Measurements from ENCODE around the gene AKAP6.

AKAP6 gene

DNA sequence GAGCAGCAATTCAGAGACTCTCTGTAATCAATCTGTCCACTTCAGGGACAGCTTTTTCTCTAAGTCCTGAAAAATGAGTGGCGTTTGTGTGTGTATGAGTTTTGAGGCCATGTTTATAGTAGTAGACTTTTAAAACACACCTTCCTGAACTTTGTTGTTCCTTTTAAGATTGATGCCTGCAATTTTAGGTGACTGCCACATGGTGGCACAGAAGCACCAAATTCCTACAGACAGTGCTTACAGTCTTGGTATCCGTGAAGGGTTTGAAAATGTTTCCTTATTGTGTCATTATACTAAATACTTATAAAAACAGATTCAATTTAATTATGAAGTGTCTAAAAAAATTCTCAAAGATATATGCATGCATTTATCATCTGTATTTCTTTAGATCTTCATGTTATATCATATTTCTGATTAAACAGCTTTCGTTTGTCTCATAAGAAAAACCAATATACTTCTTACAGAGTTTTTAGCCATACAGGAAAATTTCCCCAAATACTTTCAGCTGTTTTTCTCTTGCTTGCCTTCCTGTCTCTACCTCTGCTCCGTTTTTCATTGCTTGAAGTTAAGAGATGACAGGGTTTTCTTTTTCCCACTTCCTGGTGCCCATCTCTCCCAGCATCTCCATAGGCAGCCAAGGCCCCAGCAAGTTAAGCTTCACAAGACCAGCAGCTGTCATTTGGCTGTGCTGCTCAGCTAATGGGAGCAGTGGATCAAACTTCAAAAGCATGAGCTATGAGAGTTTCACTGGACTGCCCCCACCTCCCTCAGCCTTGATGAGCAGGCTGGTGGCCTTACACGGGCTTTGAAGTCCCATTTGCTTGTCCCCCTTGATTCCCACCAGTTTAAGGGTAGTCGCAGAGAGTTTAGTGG lies 259.6 kb downstream of the AKAP6 start:
- DNase-seq (ENCODE audit: low spot score) = peak; percentile 2

DNA sequence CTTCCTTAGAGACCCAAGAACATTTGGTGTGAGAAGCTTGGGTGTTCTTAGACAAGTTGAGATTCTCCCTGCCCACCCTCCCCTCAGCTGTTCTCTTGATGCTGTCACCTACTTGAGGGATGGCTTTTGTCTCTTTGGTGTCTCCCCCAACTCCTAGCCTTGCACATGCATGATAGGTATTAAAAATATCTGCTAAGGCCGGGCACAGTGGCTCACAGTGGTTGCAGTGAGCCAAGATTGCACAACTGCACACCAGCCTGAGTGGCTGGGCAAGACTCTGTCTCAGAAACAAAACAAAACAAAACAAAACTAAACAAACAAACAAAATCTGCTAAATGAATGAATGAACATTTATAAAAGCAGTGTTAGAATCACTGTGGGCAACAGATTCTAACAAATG lies 261.1 kb downstream of the AKAP6 start:
- DNase-seq (ENCODE audit: low spot score) = no peak

DNA sequence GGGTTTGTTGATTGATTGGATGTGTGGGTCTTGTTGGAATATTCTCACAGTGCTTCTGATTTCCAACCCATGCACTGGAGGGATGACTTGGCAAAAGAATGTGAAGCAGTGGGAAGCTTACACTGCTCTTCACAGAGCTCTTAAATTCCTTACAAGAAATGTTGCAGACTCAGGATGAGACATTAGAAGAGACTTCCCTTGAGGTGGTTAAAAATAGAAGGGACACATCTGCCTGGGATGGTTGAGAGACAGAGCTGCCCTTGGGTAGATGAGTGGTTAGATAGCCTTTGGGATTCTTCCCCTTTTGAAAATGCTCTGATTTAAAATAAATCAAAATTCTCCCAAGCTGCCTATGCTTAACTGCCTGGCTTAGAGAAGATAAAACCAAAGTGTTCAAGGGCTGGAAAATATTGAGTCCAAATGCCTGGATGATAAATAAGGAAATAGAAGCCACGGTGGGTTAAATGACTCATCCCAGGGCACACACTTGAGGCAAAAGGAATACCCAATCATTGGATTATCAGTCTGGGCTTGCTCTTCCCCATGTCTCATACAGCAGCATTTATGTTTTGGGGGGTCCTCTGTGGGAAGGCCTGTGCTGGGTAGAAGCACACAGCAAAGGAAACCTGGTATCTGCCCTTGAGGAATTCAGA lies 264.3 kb downstream of the AKAP6 start:
- no peak for DNase-seq (ENCODE audit: low spot score)

DNA sequence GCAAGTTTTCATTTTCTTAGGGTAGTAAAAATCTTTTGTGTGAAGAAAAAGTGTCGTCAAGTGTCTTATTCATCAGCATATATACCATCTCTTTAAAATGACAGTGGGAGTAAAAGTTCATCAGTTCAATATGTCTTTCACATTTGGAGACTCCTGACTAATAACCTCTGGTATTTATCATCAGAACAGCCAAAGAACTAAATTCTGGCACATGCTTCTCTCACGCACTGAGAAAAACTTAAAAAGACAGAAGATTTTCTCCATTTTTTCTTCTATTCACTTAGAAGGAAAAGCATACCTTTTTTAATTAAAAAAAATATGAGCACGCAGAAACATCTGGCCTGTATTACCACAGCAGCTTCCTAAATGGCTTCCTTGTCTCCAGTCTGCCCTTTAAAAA lies 265.7 kb downstream of the AKAP6 start:
- DNase-seq (ENCODE audit: low spot score) = no peak

DNA sequence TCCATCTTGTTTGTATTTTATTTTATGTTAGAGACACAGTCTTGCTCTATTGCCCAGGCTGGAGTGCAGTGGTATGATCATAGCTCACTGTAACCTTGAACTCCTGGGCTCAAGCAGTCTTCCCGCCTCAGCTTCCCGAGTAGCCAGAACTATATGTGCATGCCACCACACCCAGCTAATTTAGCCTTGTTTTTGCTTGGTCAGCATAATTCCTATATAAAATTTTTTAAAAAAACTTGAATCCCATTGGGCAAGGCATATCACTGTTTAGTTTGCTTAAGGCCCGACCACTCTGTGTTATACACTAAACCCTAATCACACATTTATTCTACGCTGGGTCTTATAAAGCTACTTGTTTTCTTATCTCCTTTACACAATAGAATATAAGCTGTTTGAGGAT lies 266.4 kb downstream of the AKAP6 start:
- no peak for DNase-seq (ENCODE audit: low spot score)

DNA sequence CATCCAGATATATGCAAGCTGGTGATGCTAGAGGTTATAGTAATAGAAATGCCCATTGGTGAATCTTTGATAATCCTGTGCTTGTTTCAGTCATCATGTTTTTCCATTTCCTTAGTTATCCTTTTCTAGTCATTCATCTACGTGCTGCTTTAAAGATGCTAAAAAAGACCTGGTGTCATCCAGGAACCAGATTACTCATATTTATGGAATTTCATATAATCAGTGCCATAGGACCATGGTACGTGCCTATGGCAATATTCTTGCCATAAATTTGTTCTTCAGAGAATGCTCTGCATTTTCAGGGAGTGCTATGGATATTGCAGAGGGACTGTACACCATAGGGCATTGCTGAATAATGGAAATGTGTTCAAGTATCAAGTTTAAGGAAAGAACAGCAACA lies 267.3 kb downstream of the AKAP6 start:
- no peak for DNase-seq (ENCODE audit: low spot score)

DNA sequence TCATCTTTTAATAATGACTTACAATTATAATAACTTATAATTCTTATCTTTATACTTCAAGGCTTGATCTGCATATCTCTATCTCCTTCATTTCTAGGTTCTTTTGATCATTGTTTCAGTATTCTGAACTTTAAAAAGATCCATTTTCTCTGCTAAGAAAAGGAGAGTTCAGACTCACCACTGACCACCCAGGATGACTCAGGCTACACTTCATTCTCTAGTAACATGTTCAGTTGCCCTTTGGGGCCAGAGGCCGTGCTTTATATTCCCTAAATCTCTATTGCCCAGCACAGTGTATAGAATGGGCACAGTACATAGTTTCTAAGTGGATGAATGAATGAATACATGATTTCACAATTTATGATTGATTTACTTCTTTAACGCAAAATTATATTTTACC lies 268.7 kb downstream of the AKAP6 start:
- no peak for DNase-seq (ENCODE audit: low spot score)

DNA sequence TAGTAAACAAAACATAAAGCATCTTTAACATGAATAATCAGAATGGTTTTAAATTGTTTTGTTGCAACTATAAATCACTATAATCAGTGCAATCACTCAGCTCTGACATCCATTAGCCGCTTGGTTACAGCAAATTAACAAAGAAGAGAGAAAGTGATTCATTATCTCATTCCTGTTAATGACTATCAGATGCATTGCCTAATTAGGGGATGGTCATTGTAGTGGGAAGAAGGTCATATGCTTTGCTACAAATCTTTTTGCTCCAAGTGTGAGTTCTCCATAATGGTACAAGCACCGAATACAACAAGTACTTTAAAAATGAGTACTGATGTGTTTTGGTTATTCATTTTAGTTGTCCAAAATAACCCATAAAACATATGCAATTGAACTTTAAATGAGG lies 272.0 kb downstream of the AKAP6 start:
- no peak for DNase-seq (ENCODE audit: low spot score)

DNA sequence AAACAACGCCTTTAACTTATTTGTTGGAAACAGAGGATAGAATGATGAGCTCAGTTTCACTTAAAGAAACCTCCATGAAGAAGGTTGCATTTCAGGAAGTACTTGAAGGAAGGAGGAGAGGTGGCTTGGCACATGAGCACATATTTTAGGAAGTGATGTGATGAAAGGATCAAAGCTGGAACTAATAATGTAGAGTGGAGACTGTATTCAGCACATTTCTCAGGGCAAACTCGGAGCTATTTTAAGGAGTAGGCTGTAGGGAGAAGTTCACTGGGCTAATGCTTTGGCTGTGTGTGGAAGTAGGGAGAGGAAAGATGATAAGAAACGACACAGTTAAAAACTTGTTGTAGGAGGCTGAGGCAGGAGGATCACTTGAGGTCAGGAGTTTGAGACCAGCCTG lies 272.8 kb downstream of the AKAP6 start:
- DNase-seq (ENCODE audit: low spot score) = no peak

DNA sequence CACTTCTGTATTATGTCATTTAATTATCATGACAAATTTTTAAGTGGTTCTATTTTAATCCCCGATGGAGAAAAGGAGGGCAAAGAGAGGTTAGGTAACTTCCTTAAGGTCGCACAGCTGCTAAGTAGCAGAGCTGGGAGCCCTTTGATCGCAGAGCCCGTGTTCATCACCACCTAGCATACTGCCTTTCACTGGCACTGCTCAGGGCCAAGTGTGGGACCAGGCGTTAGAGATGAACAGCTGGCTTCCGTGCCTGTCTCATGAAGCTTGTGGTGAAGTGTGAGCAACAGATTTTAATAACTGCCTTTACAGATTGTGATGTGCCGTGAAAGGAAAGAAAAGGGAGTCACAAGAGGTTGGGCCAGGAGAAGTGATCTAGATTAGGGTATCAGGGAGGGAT lies 273.6 kb downstream of the AKAP6 start:
- no peak for DNase-seq (ENCODE audit: low spot score)

DNA sequence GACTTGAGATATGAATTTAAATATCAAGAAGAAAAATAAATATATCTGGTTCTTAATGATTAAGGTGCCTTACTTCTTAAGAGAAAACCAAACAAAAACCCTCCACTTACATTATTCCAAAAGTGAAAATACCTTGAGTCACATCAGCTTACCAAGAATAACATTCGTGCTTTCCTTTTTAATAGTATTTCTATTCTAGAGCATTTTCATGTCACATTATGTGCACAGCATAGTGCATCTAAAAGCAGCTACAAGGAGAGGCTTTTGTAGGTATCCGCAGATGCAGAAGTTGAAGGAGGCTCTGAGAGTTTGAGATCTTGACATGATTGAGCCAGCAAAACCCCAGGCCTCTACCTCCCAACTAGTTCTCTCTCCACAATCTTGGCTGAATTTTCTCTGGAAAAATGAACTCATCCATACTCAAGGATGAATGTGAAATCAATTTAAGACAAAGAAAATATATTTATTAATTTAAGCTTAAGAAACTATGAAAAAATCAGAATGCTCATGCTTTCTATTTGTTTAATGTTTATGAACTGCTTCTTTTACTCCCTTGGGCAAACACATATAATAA lies 275.0 kb downstream of the AKAP6 start:
- no peak for DNase-seq (ENCODE audit: low spot score)

DNA sequence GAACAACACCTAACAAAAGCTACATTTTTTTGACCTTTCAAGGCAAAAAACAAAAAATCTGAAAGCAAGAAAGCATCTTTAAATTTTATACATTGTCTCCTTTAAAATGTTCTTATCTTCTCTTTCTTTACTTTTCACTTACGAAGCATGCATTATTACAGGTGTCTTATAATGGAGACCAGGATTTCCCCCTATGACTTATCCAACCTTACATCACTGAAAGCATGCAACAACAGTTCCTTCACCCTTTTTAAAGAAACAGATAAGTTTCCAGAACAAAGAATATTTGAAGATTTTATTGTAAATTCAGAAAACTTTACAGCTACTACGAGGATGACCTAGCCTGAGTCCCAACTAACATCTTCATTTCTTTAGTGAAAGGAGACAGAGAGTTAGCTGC lies 277.2 kb downstream of the AKAP6 start:
- no peak for DNase-seq (ENCODE audit: low spot score)

DNA sequence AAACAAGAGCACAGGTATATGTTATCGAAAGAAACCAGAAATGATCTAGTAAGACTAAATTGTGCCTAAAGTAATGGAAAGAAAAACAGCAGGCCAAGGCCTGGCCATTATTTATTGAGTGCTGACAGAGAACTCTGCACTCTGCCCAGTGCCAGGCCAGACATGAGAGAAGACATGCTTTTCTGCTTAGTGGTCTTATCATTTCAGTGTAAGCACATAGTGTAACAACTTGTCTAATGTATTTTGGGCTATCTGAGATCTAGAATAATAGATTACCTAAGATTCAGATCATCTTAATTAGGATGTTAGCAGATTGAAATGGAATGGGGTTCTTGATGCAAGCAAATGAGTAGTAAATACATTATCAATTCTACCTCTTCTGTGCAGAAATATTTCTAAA lies 278.3 kb downstream of the AKAP6 start:
- no peak for DNase-seq (ENCODE audit: low spot score)

DNA sequence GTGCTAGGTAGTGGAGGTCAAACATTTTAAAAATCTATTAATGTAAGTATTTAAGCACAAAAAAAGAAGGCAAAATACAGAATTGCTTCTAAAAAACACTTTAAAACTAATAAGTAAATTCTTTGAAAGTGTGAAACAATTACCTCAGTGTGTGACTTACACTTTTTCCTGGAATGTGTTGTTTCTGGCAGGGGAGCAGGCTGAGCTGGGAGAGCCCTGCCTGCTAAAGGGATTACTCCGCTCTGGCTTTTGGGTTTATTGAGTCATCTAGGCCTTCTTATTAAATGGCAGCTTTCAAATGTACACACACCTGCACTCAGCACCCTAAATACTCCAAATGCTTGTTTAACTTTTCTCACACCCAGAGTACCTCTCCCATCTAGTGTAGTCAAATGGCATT lies 279.8 kb downstream of the AKAP6 start:
- no peak for DNase-seq (ENCODE audit: low spot score)

DNA sequence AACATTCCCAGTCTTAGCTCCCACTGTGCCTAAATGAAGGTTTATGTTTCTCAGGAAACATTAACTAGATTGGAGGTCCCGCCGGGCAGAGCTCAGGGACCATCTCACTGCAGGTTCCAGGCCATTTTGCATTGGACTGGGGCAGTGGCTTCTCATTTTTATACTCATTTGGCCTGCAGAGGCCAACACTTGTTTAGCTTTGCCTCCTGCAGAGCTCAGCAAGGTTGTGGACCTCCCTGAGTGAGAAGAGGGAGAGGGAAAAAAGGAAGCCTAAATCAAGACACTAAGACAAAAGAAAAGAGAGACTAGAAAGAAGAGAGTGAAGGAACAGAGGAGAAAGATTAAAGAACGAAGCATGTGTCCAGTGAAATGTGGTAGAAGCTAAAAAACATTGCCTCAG lies 280.3 kb downstream of the AKAP6 start:
- no peak for DNase-seq (ENCODE audit: low spot score)

DNA sequence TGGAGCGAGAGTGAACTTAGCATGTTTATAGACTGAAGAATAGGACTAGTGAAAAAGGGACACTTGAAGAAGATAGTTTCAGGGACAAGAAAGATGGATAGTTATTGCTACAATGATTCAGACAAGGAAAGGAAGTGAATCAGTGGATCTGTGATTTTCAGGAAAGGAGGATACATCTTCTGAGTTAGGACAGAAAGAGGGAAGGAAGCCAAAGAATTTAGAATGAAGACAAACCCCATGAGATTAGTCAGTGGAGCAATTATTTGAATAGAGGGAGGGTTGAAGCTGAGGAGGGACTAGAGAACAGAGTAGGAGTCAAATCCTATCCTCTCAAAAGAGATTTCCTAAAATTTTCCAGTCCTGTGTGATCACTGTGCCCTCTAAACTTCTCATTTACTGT lies 282.7 kb downstream of the AKAP6 start:
- no peak for DNase-seq (ENCODE audit: low spot score)

DNA sequence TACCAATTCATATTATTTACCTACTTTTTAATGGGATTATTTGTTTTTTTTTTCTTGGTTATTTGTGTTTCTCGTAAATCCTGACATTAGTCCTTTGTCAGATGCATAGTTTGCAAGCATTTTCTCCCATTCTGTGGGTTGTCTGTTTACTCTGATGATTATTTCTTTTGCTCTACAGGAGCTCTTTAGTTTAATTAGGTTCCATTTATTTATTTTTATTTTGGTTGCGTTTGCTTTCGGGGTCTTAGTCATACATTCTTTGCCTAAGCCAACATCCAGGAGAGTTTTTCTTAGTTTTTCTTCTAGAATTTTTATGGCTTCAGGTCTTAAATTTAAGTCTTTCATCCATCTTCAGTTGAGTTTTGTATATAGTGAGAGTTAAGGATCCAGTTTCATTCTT lies 289.9 kb downstream of the AKAP6 start:
- no peak for DNase-seq (ENCODE audit: low spot score)

DNA sequence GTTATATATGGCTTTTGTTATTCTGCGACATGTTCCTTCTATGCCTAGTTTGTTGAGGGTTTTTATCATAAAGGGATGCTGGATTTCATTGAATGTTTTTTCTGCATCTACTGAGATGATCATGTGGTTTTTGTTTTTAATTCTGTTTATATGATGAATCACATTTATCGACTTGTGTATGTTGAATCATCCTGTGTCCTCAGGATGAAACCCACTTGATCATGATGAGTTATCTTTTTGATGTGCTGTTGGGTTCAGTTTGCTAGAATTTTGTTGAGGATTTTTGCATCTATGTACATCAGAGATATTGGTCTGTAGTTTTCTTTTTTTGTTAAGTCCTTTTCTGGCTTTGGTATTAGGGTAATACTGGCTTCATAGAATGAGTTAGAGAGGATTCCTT lies 291.2 kb downstream of the AKAP6 start:
- DNase-seq (ENCODE audit: low spot score) = no peak

DNA sequence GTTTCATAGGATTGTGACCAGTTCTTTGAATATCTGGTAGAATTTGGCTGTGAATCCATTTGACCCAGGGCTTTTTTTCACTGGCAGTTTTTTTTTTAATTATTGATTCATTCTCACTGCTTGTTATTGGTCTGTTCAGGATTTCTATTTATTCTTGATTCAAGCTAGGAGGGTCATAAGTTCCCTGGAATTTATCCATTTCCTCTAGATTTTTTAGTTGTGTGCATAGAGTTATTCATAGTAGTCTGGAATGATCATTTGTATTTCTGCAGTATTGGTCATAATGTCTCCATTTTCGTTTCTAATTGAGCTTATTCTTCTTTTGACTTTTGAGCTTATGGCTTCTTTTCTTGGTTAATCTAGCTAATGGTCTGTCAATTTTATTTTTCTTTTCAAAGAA lies 291.6 kb downstream of the AKAP6 start:
- DNase-seq (ENCODE audit: low spot score) = no peak

DNA sequence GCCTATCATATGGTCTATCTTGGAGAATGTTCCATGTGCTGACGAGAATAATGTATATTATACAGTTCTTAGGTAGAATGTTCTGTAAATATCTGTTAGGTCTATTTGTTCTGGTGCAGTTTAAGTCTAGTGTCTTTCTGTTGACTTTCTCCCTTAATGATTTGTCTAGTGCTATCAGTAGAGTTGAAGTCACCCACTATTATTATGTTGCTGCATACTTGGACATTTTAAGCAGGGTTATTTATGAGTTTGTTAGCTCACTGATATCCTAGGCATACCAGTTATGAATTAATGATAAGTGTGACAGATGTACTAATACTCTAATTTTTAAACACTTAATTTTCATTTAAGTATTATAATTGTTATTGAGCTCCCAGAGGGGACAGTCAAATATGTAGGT lies 292.5 kb downstream of the AKAP6 start:
- DNase-seq (ENCODE audit: low spot score) = no peak

DNA sequence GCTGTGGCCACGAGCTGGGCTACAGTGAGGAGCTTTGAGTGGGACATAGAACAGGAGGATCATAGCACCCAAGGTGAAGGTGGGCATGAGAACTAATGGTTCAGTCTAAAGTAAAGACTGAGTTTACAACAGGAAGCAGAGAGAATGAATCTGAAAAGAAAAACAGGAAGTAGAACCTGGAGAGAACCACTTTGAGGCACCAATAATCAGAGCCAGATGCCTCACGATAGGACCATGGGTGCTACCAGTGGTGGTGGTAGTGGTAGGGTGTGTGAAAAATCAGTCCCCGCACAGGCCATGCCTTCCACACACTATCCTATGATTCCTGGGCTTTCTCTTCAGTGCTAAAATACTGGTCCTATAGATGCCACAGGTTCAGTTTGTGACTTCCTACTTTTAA lies 293.6 kb downstream of the AKAP6 start:
- no peak for DNase-seq (ENCODE audit: low spot score)

DNA sequence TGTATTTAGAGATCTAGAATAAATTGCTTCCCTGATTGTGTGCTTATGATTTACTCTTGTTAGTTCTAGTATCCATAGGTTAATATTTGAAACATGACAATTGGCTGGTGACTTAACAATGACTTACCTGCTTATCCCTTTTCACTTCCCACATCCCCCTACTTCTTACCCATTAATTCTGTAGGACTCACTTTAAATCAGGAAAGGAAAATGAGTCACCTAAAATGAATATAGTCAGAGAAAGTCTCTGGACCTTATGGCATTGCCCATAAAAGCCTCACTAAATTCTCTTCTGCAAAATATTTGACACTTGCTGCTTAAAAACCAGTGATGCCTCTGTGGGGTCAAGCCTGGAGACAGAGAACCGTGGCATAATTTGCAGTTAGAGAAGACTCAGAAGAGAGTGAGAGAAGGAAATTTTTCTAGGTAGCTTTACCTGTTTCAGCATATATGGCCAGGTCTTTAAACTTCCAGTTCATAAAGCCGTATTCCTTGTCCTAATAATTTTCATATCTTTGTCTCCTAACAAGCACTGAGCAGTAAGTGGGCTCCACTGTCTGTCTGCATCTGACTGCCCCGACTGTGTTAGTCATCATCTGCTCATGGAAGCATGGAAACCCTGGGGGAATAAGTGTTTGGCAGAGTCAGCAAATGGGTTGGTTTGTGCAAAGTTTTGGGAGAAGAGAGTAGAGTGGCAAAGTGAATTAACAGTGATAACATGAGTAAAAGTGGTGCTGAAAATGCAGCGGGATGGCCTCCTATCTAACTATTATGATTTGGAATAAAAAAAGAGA lies 294.4 kb downstream of the AKAP6 start:
- DNase-seq (ENCODE audit: low spot score) = no peak

DNA sequence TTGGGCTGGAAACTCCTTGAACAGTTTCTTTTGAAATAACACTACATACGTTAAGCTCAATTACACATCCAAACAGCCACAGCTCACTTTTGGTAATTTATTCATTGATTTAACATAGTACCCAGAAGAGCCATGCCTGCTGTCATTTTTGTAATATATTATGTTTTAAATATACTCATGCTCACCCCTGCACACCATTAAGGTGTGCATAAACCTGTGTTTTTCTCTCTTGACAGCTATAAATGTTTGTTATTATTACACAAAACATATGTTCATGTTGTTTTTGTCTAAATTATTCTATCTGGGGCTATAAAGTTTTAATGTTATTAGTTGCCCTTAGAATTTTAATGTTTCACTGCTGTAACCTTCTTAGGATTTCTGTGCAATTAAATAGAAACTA lies 296.1 kb downstream of the AKAP6 start:
- no peak for DNase-seq (ENCODE audit: low spot score)

Data from SW480 (cell line).